Keratinocyte (primary cell): ENCODE results near the gene MYOD1.

Source experiments
- CTCF ChIP-seq, 3 experiments: IDR thresholded peaks in 1 of 3; conservative IDR thresholded peaks in 1 of 3; optimal IDR thresholded peaks in 1 of 3; 2 replicates in 2 of 3; 3 replicates in 1 of 3; pipeline versions ENCODE3 to v1.5.1; 2011; ENCODE audit warnings: low read length in 3 of 3, mild to moderate bottlenecking in 3 of 3, moderate library complexity in 2 of 3, control low read depth in 1 of 3, inconsistent platforms in 1 of 3; ENCODE audit not compliant: insufficient read depth in 2 of 3; ENCODE audit errors: extremely low read depth in 1 of 3
- EZH2 ChIP-seq: IDR thresholded peaks from one replicate; pipeline ENCODE4 v1.6.1; 2012; ENCODE audit warnings: inconsistent platforms, mild to moderate bottlenecking, low read length, moderate library complexity

- TF ChIP-seq CTCF (optimal IDR thresholded peaks at IDR 0.05 in 1 of 3, IDR thresholded peaks at IDR 0.05 in 1 of 3, conservative IDR thresholded peaks at IDR 0.05 in 1 of 3; ENCODE audit: extremely low read depth in 1 of 3, insufficient read depth in 2 of 3, low read length in 3 of 3) (peak; percentile 43 to 75 (median 52)), EZH2 (no peak)
These were observed 41.0 kb downstream of the MYOD1 start for GRCh38 chr11:17760102-17761029.
